Cardiac septum (tissue), 1 donor: ENCODE measurements around the gene LIMS1. TPM values are rescaled to one million over a fixed set of nuclear protein-coding genes. Genes with fewer than 3 reads are reported as not detected.

Source experiments
- DNase-seq: peaks from one replicate; pipeline ENCODE4 v3.0.0-alpha.2; 2020; ENCODE audit warnings: low spot score
- intact Hi-C: fragments of 100-400 bp; cut with DNase I; formaldehyde crosslinking; loops from one replicate; pipeline ENCODE4 v1.14.0; 2022
- total RNA-seq: library from RNA; stranded (reverse); fragmentation: NEBNext Ultra II Directional; extraction: Animal tissue kit (Norgen Biotek cat#: 25700); gene quantifications from one replicate; pipeline ENCODE4 v1.2.1, GENCODE V29; 2021
- donor health status: DM: no; HTN: no; CAD: no.

LIMS1 gene
- total RNA-seq, 1 donor from 2014 or later: 121 TPM

- DNase-seq: no peak
- intact Hi-C loops: loop anchor here (2.0 to 5.0 kb wide), 2 partner anchors 29 to 109 kb away; partner anchors contain the start of gene RANBP2
These were observed 73.5 kb downstream of the LIMS1 start for GRCh38 chr2:108607706-108608301.

- no peak for DNase-seq
- intact Hi-C loops: no loop called here
These were observed 76.8 kb downstream of the LIMS1 start for GRCh38 chr2:108611021-108611420.

GRCh38 chr2:108612153-108612513 lies 77.9 kb downstream of the LIMS1 start:
- no peak for DNase-seq
- intact Hi-C loops: no loop called here

GRCh38 chr2:108612514-108613183 lies 78.4 kb downstream of the LIMS1 start:
- intact Hi-C loops: no loop called here
- DNase-seq: no peak

GRCh38 chr2:108613261-108614042 lies 79.2 kb downstream of the LIMS1 start:
- intact Hi-C loops: no loop called here
- no peak for DNase-seq

GRCh38 chr2:108614043-108614545 lies 79.8 kb downstream of the LIMS1 start:
- no peak for DNase-seq
- intact Hi-C loops: no loop called here

GRCh38 chr2:108614659-108615058 lies 80.4 kb downstream of the LIMS1 start:
- intact Hi-C loops: no loop called here
- DNase-seq: no peak

GRCh38 chr2:108615480-108616090 lies 81.3 kb downstream of the LIMS1 start:
- intact Hi-C loops: no loop called here

GRCh38 chr2:108616318-108616717 lies 82.0 kb downstream of the LIMS1 start:
- DNase-seq: no peak

More at GRCh38 chr2:108615480-108616090, 81.3 kb downstream of the LIMS1 start:
- no peak for DNase-seq

GRCh38 chr2:108616751-108617161 lies 82.5 kb downstream of the LIMS1 start:
- no peak for DNase-seq
- intact Hi-C loops: no loop called here

More at GRCh38 chr2:108616318-108616717, 82.0 kb downstream of the LIMS1 start:
- intact Hi-C loops: no loop called here

- no peak for DNase-seq
- intact Hi-C loops: no loop called here
These were observed 83.3 kb downstream of the LIMS1 start for GRCh38 chr2:108617617-108618016.

- DNase-seq: no peak
- intact Hi-C loops: no loop called here
These were observed 85.8 kb downstream of the LIMS1 start for GRCh38 chr2:108619925-108620620.

- intact Hi-C loops: no loop called here
These were observed 86.4 kb downstream of the LIMS1 start for GRCh38 chr2:108620656-108621055.

GRCh38 chr2:108621087-108621559 lies 86.9 kb downstream of the LIMS1 start:
- peak; percentile 80 for DNase-seq
- intact Hi-C loops: no loop called here

More at GRCh38 chr2:108620656-108621055, 86.4 kb downstream of the LIMS1 start:
- no peak for DNase-seq

- no peak for DNase-seq
- intact Hi-C loops: no loop called here
These were observed 87.7 kb downstream of the LIMS1 start for GRCh38 chr2:108621687-108622681.

- no peak for DNase-seq
- intact Hi-C loops: no loop called here
These were observed 89.3 kb downstream of the LIMS1 start for GRCh38 chr2:108623616-108624015.

GRCh38 chr2:108625186-108625827 lies 91.0 kb downstream of the LIMS1 start:
- intact Hi-C loops: no loop called here
- DNase-seq: no peak

GRCh38 chr2:108625828-108626195 lies 91.5 kb downstream of the LIMS1 start:
- intact Hi-C loops: no loop called here
- no peak for DNase-seq
